HG02623 (cell line): ENCODE measurements around the gene MAPKBP1.

ENCODE experiments used
- ATAC-seq: cut with Tn5 transposase; IDR thresholded peaks from one replicate; pipeline ENCODE4 v1.9.1; 2021; ENCODE audit warnings: moderate library complexity; ENCODE audit not compliant: unreplicated experiment

Gene MAPKBP1

GRCh38 chr15:41847981-41848380 is 73.7 kb downstream of the MAPKBP1 start:
- ATAC-seq: no peak

- ATAC-seq: no peak
Measured at GRCh38 chr15:41848631-41849030, 74.3 kb downstream of the MAPKBP1 start.

GRCh38 chr15:41849204-41849603 is 74.9 kb downstream of the MAPKBP1 start:
- ATAC-seq: no peak

- ATAC-seq: no peak
Measured at GRCh38 chr15:41849861-41850260, 75.6 kb downstream of the MAPKBP1 start.

GRCh38 chr15:41850482-41851166 is 76.3 kb downstream of the MAPKBP1 start:
- no peak for ATAC-seq

GRCh38 chr15:41851167-41851523 is 76.9 kb downstream of the MAPKBP1 start:
- ATAC-seq: no peak

GRCh38 chr15:41851755-41852370 is 77.6 kb downstream of the MAPKBP1 start:
- no peak for ATAC-seq

- no peak for ATAC-seq
Measured at GRCh38 chr15:41852736-41853590, 78.7 kb downstream of the MAPKBP1 start.

- no peak for ATAC-seq
Measured at GRCh38 chr15:41853831-41854230, 79.5 kb downstream of the MAPKBP1 start.

GRCh38 chr15:41854443-41854842 is 80.2 kb downstream of the MAPKBP1 start:
- ATAC-seq: no peak

- no peak for ATAC-seq
Measured at GRCh38 chr15:41855261-41855961, 81.1 kb downstream of the MAPKBP1 start.

- no peak for ATAC-seq
Measured at GRCh38 chr15:41856262-41856661, 82.0 kb downstream of the MAPKBP1 start.

GRCh38 chr15:41856716-41857115 is 82.4 kb downstream of the MAPKBP1 start:
- ATAC-seq: no peak

- no peak for ATAC-seq
Measured at GRCh38 chr15:41857316-41857715, 83.0 kb downstream of the MAPKBP1 start.

GRCh38 chr15:41858756-41859155 is 84.5 kb downstream of the MAPKBP1 start:
- ATAC-seq: no peak

GRCh38 chr15:41860049-41860828 is 86.0 kb downstream of the MAPKBP1 start:
- ATAC-seq: no peak

- no peak for ATAC-seq
Measured at GRCh38 chr15:41861736-41862356, 87.6 kb downstream of the MAPKBP1 start.

- ATAC-seq: no peak
Measured at GRCh38 chr15:41862515-41863116, 88.3 kb downstream of the MAPKBP1 start.

GRCh38 chr15:41865490-41866055 is 91.3 kb downstream of the MAPKBP1 start:
- no peak for ATAC-seq
